HEK293 (cell line): Measurements from ENCODE around the gene C12orf57.

Source experiments
- CTCF ChIA-PET: fragments of 350-600 bp; formaldehyde crosslinking; extraction: SDS; loops from one replicate; lab custom pipeline; 2021; ENCODE audit warnings: antibody characterized with exemption; lab: Yijun Ruan, JAX
- POLR2A ChIA-PET: fragments of 300-600 bp; formaldehyde crosslinking; extraction: SDS; loops from one replicate; lab custom pipeline; 2020; ENCODE audit warnings: antibody characterized with exemption, inconsistent platforms; lab: Yijun Ruan, JAX
- H3K27ac ChIP-seq: fragments of 200-500 bp; sonication (Bioruptor generic); 2 replicates; pipeline ENCODE4 v1.5.1; 2014; ENCODE audit warnings: low read depth, low read length, control low read depth, inconsistent platforms; ENCODE audit errors: extremely low read depth
- H3K36me3 ChIP-seq, 2 experiments: fragments of 200-500 bp in 1 of 2; sonication (Bioruptor generic) in 1 of 2; 1 replicate in 1 of 2; 2 replicates in 1 of 2; pipeline ENCODE4 v1.5.1; 2014 to 2017; ENCODE audit warnings: inconsistent platforms in 2 of 2, low read length in 2 of 2; ENCODE audit not compliant: control insufficient read depth in 2 of 2, insufficient read depth in 1 of 2
- H3K4me1 ChIP-seq: fragments of 200-500 bp; sonication (Bioruptor generic); 2 replicates; pipeline ENCODE4 v1.5.1; 2014; ENCODE audit warnings: mild to moderate bottlenecking, low read length, inconsistent platforms; ENCODE audit not compliant: control insufficient read depth, insufficient read depth
- H3K4me3 ChIP-seq: 2 replicates; pipeline ENCODE4 v1.5.1; 2011; ENCODE audit warnings: low read depth, mild to moderate bottlenecking, control low read depth, low read length, moderate library complexity
- H3K9me3 ChIP-seq: fragments of 200-500 bp; sonication (Bioruptor generic); 2 replicates; pipeline ENCODE4 v1.5.1; 2014; ENCODE audit warnings: low read depth, low read length, inconsistent platforms; ENCODE audit not compliant: control insufficient read depth, insufficient read depth
- GLIS2 ChIP-seq: fragments of 450-650 bp; formaldehyde crosslinking; IDR thresholded peaks from 2 replicates; pipeline ENCODE4 v1.5.1; 2016; ENCODE audit warnings: missing biosample characterization, missing genetic modification characterization
- KLF7 ChIP-seq: fragments of 450-650 bp; formaldehyde crosslinking; IDR thresholded peaks from 2 replicates; pipeline ENCODE4 v1.5.1; 2016; ENCODE audit warnings: missing biosample characterization, missing genetic modification characterization, borderline replicate concordance
- WT1 ChIP-seq: fragments of 450-650 bp; formaldehyde crosslinking; IDR thresholded peaks from 2 replicates; pipeline ENCODE4 v1.5.1; 2016; ENCODE audit warnings: missing biosample characterization, missing genetic modification characterization
- ZBTB1 ChIP-seq: fragments of 450-650 bp; formaldehyde crosslinking; IDR thresholded peaks from 2 replicates; pipeline ENCODE4 v1.5.1; 2016; ENCODE audit warnings: missing biosample characterization, missing genetic modification characterization
- ZBTB17 ChIP-seq: fragments of 450-650 bp; formaldehyde crosslinking; IDR thresholded peaks from 2 replicates; pipeline ENCODE4 v1.5.1; 2016; ENCODE audit warnings: missing biosample characterization, missing genetic modification characterization
- ZFP3 ChIP-seq: fragments of 450-650 bp; formaldehyde crosslinking; IDR thresholded peaks from 2 replicates; pipeline ENCODE4 v1.5.1; 2016; ENCODE audit warnings: low read depth, missing biosample characterization, missing genetic modification characterization
- ZNF140 ChIP-seq: fragments of 450-650 bp; formaldehyde crosslinking; IDR thresholded peaks from 2 replicates; pipeline ENCODE4 v1.5.1; 2016; ENCODE audit warnings: missing biosample characterization, missing genetic modification characterization
- ZNF16 ChIP-seq: fragments of 450-650 bp; formaldehyde crosslinking; IDR thresholded peaks from 2 replicates; pipeline ENCODE4 v1.5.1; 2016; ENCODE audit warnings: low read depth, missing biosample characterization, missing genetic modification characterization
- ZNF184 ChIP-seq: fragments of 450-650 bp; IDR thresholded peaks from 2 replicates; pipeline ENCODE4 v1.5.1; 2018; ENCODE audit warnings: missing biosample characterization, mild to moderate bottlenecking, missing genetic modification characterization
- ZNF24 ChIP-seq: fragments of 450-650 bp; formaldehyde crosslinking; IDR thresholded peaks from 2 replicates; pipeline ENCODE4 v1.5.1; 2016; ENCODE audit warnings: missing biosample characterization, missing genetic modification characterization
- ZNF354C ChIP-seq: fragments of 450-650 bp; formaldehyde crosslinking; IDR thresholded peaks from 2 replicates; pipeline ENCODE4 v1.5.1; 2016; ENCODE audit warnings: missing biosample characterization, missing genetic modification characterization, low read depth, borderline replicate concordance
- ZNF404 ChIP-seq: fragments of 450-650 bp; formaldehyde crosslinking; IDR thresholded peaks from 2 replicates; pipeline ENCODE4 v1.5.1; 2017; ENCODE audit warnings: missing biosample characterization, missing genetic modification characterization
- ZNF510 ChIP-seq: fragments of 450-650 bp; formaldehyde crosslinking; IDR thresholded peaks from 2 replicates; pipeline ENCODE4 v1.5.1; 2018; ENCODE audit warnings: mild to moderate bottlenecking, missing genetic modification characterization, missing biosample characterization; ENCODE audit not compliant: insufficient replicate concordance
- ZNF513 ChIP-seq: fragments of 450-650 bp; IDR thresholded peaks from 2 replicates; pipeline ENCODE4 v1.5.1; 2018; ENCODE audit warnings: missing biosample characterization, missing genetic modification characterization
- ZNF514 ChIP-seq: fragments of 450-650 bp; formaldehyde crosslinking; IDR thresholded peaks from 2 replicates; pipeline ENCODE4 v1.5.1; 2016; ENCODE audit warnings: missing biosample characterization, missing genetic modification characterization
- ZNF549 ChIP-seq: fragments of 450-650 bp; IDR thresholded peaks from 2 replicates; pipeline ENCODE4 v1.5.1; 2018; ENCODE audit warnings: missing biosample characterization, missing genetic modification characterization, mild to moderate bottlenecking, inconsistent platforms, moderate library complexity
- ZNF571 ChIP-seq: fragments of 450-650 bp; formaldehyde crosslinking; IDR thresholded peaks from 2 replicates; pipeline ENCODE4 v1.5.0; 2017; ENCODE audit warnings: missing biosample characterization, missing genetic modification characterization
- ZNF677 ChIP-seq: fragments of 450-650 bp; IDR thresholded peaks from 2 replicates; pipeline ENCODE4 v1.5.0; 2018; ENCODE audit warnings: missing biosample characterization, mild to moderate bottlenecking, missing genetic modification characterization, moderate library complexity
- ZNF76 ChIP-seq: fragments of 450-650 bp; formaldehyde crosslinking; IDR thresholded peaks from 2 replicates; pipeline ENCODE4; 2016; ENCODE audit warnings: low read depth, missing biosample characterization, missing genetic modification characterization, borderline replicate concordance

C12orf57 gene

GRCh38 chr12:6954316-6955107, 10.7 kb downstream of the C12orf57 start:
- TF ChIP-seq ZNF24 (tag by site-specific recombination), result no peak
- no peak for TF ChIP-seq ZNF677
- no peak for TF ChIP-seq ZNF140 (tag by site-specific recombination)
- TF ChIP-seq ZNF404 (tag by site-specific recombination), result no peak
- TF ChIP-seq ZNF184 (tag by site-specific recombination), result no peak
- TF ChIP-seq ZBTB1, result no peak
- TF ChIP-seq ZBTB17 (tag by site-specific recombination), result no peak
- TF ChIP-seq ZNF513 (tag by site-specific recombination), result no peak
- no peak for TF ChIP-seq ZNF76
- TF ChIP-seq ZNF571, result no peak
- no peak for TF ChIP-seq ZNF514 (tag by site-specific recombination)
- Histone ChIP-seq H3K36me3 (no peaks in the 10 kb centered on the region), H3K4me3 (no peak overlapping the region), H3K4me1 (no peaks in the 10 kb centered on the region), H3K27ac (no peak overlapping the region), H3K9me3 (no peaks in the 10 kb centered on the region)
- CTCF ChIA-PET, result interaction anchor here (0.6 to 1.5 kb wide), 3 partner anchors 10 to 159 kb away, joined by 3 to 8 read pairs (median 5); no protein-coding TSS in a partner anchor
- POLR2A ChIA-PET, result interaction anchor here (1.3 kb wide), 1 partner anchor 10 kb away, joined by 4 read pairs; the partner anchor contains the start of gene C12orf57

GRCh38 chr12:6955108-6956020, 11.5 kb downstream of the C12orf57 start:
- H3K9me3 ChIP-seq, result no peaks in the 10 kb centered on the region
- CTCF ChIA-PET, result interaction anchor here (0.8 to 1.5 kb wide), 3 partner anchors 8 to 10 kb away, joined by 4 to 8 read pairs (median 5); no protein-coding TSS in a partner anchor
- no peaks in the 10 kb centered on the region for H3K36me3 ChIP-seq
- TF ChIP-seq GLIS2 (tag by site-specific recombination) (0 out of 2 replicates have a peak, but pooled peaks have one; percentile 40), ZFP3 (tag by site-specific recombination) (no peak), ZNF510 (no peak)
- H3K4me3 ChIP-seq, result no peak overlapping the region
- no peak overlapping the region for H3K27ac ChIP-seq
- H3K4me1 ChIP-seq, result no peaks in the 10 kb centered on the region
- POLR2A ChIA-PET, result interaction anchor here (0.6 to 1.3 kb wide), 2 partner anchors 11 to 189 kb away, joined by 3 to 4 read pairs; partner anchors contain the start of gene C12orf57

- H3K9me3 ChIP-seq, result no peaks in the 10 kb centered on the region
- no peak overlapping the region for H3K4me3 ChIP-seq
- H3K4me1 ChIP-seq, result no peaks in the 10 kb centered on the region
- H3K36me3 ChIP-seq, result no peaks in the 10 kb centered on the region
- ChIA-PET CTCF (interaction anchor here (0.6 to 0.8 kb wide), 3 partner anchors 10 to 940 kb away, joined by 3 to 5 read pairs (median 5); no protein-coding TSS in a partner anchor), POLR2A (interaction anchor here (0.5 to 0.6 kb wide), 2 partner anchors 10 to 190 kb away, joined by 3 read pairs; no protein-coding TSS in a partner anchor)
- TF ChIP-seq ZNF549 (tag by site-specific recombination), result no peak
- no peak for TF ChIP-seq KLF7 (tag by site-specific recombination)
- no peak for TF ChIP-seq WT1 (tag by site-specific recombination)
- TF ChIP-seq ZNF354C (tag by site-specific recombination), result no peak
- no peak for TF ChIP-seq ZNF16 (tag by site-specific recombination)
- H3K27ac ChIP-seq, result no peak overlapping the region
Measured at GRCh38 chr12:6956021-6956727, 12.4 kb downstream of the C12orf57 start.
